Osteoblast (primary cell): ENCODE measurements around the gene RHBDF2. TPM values are rescaled to one million over a fixed set of nuclear protein-coding genes. Genes with fewer than 3 reads are reported as not detected.

Experiments
- DNase-seq: peaks from one replicate; pipeline ENCODE4 v3.0.0; 2011; ENCODE audit warnings: low spot score, mixed read lengths; ENCODE audit not compliant: insufficient read length; ENCODE audit errors: missing footprints
- H2AFZ ChIP-seq: 2 replicates; pipeline ENCODE4 v1.6.0; 2011; ENCODE audit warnings: mild to moderate bottlenecking, low read length
- H3K27ac ChIP-seq: 2 replicates; pipeline ENCODE4 v1.5.1; 2011; ENCODE audit warnings: mild to moderate bottlenecking, low read depth, low read length, moderate library complexity
- H3K27me3 ChIP-seq: 2 replicates; pipeline ENCODE4 v1.6.0; 2012; ENCODE audit warnings: mild to moderate bottlenecking, control low read depth, inconsistent platforms, low read length, moderate library complexity; ENCODE audit not compliant: insufficient read depth
- H3K36me3 ChIP-seq: 2 replicates; pipeline ENCODE4 v1.5.1; 2011; ENCODE audit warnings: mild to moderate bottlenecking, low read length, control low read depth, moderate library complexity; ENCODE audit not compliant: insufficient read depth
- H3K4me1 ChIP-seq: 2 replicates; pipeline ENCODE4 v1.5.1; 2011; ENCODE audit warnings: mild to moderate bottlenecking, low read length, control low read depth, moderate library complexity; ENCODE audit not compliant: insufficient read depth
- H3K4me2 ChIP-seq: 2 replicates; pipeline ENCODE4 v1.6.0; 2011; ENCODE audit warnings: mild to moderate bottlenecking, low read length; ENCODE audit not compliant: insufficient read depth
- H3K4me3 ChIP-seq: fragments of 200-600 bp; sonication (generic); 3 replicates; pipeline ENCODE4 v1.5.1; 2012; ENCODE audit warnings: mild to moderate bottlenecking, low read length, inconsistent platforms; ENCODE audit not compliant: insufficient read depth
- H3K79me2 ChIP-seq: 2 replicates; pipeline ENCODE4 v1.6.0; 2012; ENCODE audit warnings: mild to moderate bottlenecking, low read length, control low read depth, inconsistent platforms; ENCODE audit not compliant: insufficient read depth
- H3K9me3 ChIP-seq: 2 replicates; pipeline ENCODE4 v1.5.1; 2011; ENCODE audit warnings: low read depth, low read length, control low read depth
- H4K20me1 ChIP-seq: 2 replicates; pipeline ENCODE4 v1.6.0; 2012; ENCODE audit warnings: mild to moderate bottlenecking, low read length, control low read depth; ENCODE audit not compliant: insufficient read depth
- total RNA-seq: library from RNA; depleted of rRNA; stranded (reverse); fragments of >200 nt; gene quantifications from 2 replicates; pipeline ENCODE4 v1.2.3, GENCODE V29; 2012
- TF ChIP-seq, protein P1 (sequence below): IDR thresholded peaks from 2 replicates; pipeline ENCODE4 v1.5.1; 2011; ENCODE audit warnings: mild to moderate bottlenecking, low read depth, low read length, moderate library complexity; ENCODE audit errors: extremely low read depth

The RHBDF2 gene
- total RNA-seq, 1 donor: 8.3 TPM

DNA sequence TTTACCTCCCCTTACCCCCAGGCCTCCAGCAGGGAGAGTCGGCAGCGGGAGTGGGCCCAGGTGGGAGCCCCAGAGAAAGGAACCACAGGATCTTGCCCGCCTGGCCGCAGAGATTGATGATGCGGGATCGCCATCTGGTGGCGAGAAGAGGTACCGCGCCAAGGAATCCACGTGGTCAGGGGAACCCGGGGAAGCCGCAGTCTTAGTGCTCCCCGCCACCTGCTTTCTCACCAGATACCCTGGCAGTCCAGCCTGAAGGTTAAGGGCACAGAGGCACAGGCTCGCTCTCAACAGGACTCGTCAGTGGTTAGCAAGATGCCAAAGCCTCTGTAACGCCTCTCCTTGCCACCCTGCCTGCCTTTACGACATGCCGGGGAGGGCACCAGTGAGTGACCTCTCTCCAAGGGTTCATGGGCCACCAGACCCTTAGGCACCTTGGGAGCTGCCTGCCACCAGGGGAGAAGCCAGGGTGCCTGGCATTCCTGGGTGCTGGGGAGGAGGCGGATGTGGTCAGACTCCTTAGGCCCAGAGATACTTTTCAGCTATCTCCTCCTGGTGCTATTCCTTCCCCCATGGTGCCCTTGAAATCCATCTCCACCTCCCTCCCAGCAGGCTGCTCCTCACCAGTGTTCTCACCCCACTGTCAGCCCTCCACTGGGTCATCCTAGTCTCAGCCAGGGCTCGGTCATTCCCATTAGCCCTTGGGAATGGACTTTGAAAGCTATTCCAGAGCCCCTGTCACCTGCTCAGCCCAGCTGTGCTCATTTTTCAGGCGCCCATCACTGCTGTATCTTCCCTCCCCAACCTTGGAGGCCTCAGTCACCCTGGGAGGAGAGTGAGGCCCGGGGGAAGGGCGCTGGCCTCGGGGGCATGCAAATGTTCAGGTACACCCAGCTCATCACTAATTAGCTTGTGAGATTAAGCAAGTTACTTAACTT, 5.5 kb upstream of the RHBDF2 start:
- Histone ChIP-seq H3K36me3 (no peaks in the 10 kb centered on the region), H4K20me1 (no peaks in the 10 kb centered on the region), H3K4me3 (no peak overlapping the region), H2AFZ (peak overlapping the region; percentile 92), H3K9me3 (no peaks in the 10 kb centered on the region), H3K27me3 (no peaks in the 10 kb centered on the region), H3K4me2 (peak overlapping the region; percentile 49), H3K27ac (peak overlapping the region; percentile 43), H3K4me1 (peaks cover 10% of the 10 kb centered on the region), H3K79me2 (no peaks in the 10 kb centered on the region)
- TF ChIP-seq, protein P1, sequence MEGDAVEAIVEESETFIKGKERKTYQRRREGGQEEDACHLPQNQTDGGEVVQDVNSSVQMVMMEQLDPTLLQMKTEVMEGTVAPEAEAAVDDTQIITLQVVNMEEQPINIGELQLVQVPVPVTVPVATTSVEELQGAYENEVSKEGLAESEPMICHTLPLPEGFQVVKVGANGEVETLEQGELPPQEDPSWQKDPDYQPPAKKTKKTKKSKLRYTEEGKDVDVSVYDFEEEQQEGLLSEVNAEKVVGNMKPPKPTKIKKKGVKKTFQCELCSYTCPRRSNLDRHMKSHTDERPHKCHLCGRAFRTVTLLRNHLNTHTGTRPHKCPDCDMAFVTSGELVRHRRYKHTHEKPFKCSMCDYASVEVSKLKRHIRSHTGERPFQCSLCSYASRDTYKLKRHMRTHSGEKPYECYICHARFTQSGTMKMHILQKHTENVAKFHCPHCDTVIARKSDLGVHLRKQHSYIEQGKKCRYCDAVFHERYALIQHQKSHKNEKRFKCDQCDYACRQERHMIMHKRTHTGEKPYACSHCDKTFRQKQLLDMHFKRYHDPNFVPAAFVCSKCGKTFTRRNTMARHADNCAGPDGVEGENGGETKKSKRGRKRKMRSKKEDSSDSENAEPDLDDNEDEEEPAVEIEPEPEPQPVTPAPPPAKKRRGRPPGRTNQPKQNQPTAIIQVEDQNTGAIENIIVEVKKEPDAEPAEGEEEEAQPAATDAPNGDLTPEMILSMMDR: peak; percentile 83
- DNase-seq: peak; percentile 97

DNA sequence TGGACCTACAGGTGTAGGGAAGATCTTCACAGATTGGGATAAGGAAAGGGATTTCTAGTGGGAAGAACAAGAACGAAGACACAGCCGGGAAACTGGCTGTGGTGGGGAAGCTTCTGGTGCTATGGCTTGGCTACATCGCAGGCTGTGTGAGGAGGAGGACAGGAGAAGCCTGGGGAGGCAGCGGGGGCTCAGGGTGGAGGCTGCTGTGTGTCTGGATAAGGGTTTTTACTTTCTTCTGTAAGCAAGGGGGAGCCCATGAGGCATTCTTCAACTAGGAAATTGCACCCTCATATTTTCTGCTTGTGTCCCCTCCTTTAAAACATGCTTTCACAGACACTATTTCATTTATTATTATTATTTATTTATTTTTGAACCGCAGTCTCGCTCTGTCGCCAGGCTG, 2.9 kb upstream of the RHBDF2 start:
- H3K9me3 ChIP-seq: no peaks in the 10 kb centered on the region
- no peak overlapping the region for H3K4me3 ChIP-seq

DNA sequence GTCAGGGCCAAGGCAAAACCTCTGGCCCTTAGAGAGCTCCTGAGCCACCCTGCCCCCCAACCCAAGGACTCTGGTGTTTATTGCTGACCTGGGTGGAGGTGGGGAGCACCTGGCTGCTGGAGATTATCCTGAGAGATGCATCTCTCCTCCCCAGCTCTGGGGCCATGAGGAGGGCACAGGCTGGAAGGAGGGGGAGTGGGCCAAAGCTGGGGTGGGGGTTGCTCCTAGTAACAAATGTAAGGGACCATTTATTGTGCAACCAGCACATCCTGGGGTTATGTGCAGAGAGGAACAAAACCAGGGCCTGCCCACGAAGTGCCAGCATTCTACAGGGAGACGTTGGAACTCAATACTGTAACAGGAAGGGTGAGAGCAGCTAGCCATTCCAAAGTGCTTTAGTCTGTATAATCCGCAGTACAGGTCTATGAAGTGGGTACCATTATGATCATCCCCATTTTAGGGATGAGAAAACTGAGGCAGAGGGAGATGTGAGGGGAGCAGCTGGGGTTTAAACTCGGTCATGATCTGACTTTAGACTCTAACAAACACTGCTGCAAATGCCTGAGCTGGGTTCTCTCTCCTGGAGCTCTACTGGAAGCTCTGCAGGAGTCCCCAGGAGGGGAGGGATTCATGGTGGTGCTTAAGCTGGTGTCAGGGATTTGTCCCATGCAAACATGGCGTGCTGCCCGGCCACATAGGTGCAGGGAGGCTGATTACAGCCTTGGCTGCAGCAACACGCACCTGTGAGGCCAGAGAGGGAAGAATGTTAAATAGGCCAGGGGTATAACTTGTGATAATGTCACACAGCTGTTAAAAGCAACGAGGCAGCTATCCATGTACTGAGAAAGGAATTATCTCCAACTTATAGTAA, 1.4 kb upstream of the RHBDF2 start:
- peak; percentile 27 for DNase-seq
- H2AFZ ChIP-seq: no peak overlapping the region
- peaks cover 38% of the 10 kb centered on the region for H3K4me1 ChIP-seq
- TF ChIP-seq, protein P1: no peak
- no peaks in the 10 kb centered on the region for H3K36me3 ChIP-seq
- no peak overlapping the region for H3K4me3 ChIP-seq
- H3K4me2 ChIP-seq: no peak overlapping the region
- H4K20me1 ChIP-seq: no peaks in the 10 kb centered on the region
- H3K9me3 ChIP-seq: no peaks in the 10 kb centered on the region
- no peak overlapping the region for H3K27ac ChIP-seq
- H3K27me3 ChIP-seq: no peaks in the 10 kb centered on the region
- H3K79me2 ChIP-seq: peaks cover 12% of the 10 kb centered on the region

More for the DNA sequence above, 2.9 kb upstream of the RHBDF2 start:
- no peak overlapping the region for H3K27ac ChIP-seq
- no peaks in the 10 kb centered on the region for H4K20me1 ChIP-seq
- H3K4me1 ChIP-seq: peaks cover 25% of the 10 kb centered on the region
- H3K27me3 ChIP-seq: no peaks in the 10 kb centered on the region
- DNase-seq: no peak
- TF ChIP-seq, protein P1: no peak
- H2AFZ ChIP-seq: no peak overlapping the region
- no peak overlapping the region for H3K4me2 ChIP-seq
- H3K79me2 ChIP-seq: peaks cover 9% of the 10 kb centered on the region
- no peaks in the 10 kb centered on the region for H3K36me3 ChIP-seq

DNA sequence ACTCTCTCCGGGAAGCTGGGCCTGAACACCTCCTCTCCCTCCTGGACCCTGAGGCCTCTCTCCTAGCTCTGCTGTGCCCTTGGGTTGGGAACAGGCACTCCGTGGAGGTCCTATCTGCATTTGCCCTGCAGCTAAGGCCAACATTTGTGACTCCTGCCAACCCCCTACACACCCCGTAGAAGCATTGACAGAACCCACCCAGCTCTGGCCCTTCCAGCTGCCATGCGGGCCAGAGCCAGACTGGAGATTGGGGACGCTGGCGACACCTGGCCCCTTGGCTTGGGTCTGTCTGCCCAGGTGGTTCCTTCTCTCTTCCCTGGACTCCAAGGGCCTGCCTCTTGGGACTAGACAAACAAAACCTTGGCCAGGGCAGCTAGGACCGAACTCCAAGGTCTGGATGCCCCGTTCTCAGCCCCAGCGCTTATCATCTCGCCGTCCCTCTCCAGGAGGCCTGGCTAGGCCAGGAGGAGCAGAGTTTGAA, 644 bp upstream of the RHBDF2 start:
- H3K27ac ChIP-seq: peak overlapping the region; percentile 44
- H2AFZ ChIP-seq: peak overlapping the region; percentile 96
- peak overlapping the region; percentile 86 for H3K4me2 ChIP-seq
- H4K20me1 ChIP-seq: no peaks in the 10 kb centered on the region
- H3K9me3 ChIP-seq: no peaks in the 10 kb centered on the region
- peaks cover 40% of the 10 kb centered on the region for H3K4me1 ChIP-seq
- H3K4me3 ChIP-seq: peak overlapping the region; percentile 80
- H3K36me3 ChIP-seq: no peaks in the 10 kb centered on the region
- no peaks in the 10 kb centered on the region for H3K27me3 ChIP-seq
- H3K79me2 ChIP-seq: peaks cover 16% of the 10 kb centered on the region
- DNase-seq: peak; percentile 80
- TF ChIP-seq, protein P1: no peak
